ACC112 (cell line): Measurements from ENCODE around the gene DCHS1.
"Not testable (repeated sequence)": the region's sequence is repeated elsewhere in the genome, so short reads cannot be mapped to it uniquely, and the experiment has no call there.

Experiments
- H2AFZ ChIP-seq: fragments of 200-600 bp; sonication (generic); one replicate; pipeline ENCODE4 v1.6.0; 2017; ENCODE audit warnings: antibody characterized with exemption, low read length; ENCODE audit not compliant: unreplicated experiment
- H3K27ac ChIP-seq: fragments of 200-600 bp; sonication (generic); 2 replicates; pipeline ENCODE4 v1.5.1; 2014; ENCODE audit warnings: low read depth, mild to moderate bottlenecking, antibody characterized with exemption, low read length, moderate library complexity
- H3K27me3 ChIP-seq: fragments of 200-600 bp; sonication (generic); 2 replicates; pipeline ENCODE4 v1.6.1; 2014; ENCODE audit warnings: mild to moderate bottlenecking, antibody characterized with exemption, low read length, moderate library complexity, mixed read lengths; ENCODE audit not compliant: insufficient read depth
- H3K36me3 ChIP-seq: fragments of 200-600 bp; sonication (generic); 2 replicates; pipeline ENCODE4 v1.6.1; 2016; ENCODE audit warnings: mild to moderate bottlenecking, antibody characterized with exemption, low read length, moderate library complexity, mixed read lengths; ENCODE audit not compliant: insufficient read depth
- H3K4me1 ChIP-seq: fragments of 200-600 bp; sonication (generic); one replicate; pipeline ENCODE4 v1.6.1; 2016; ENCODE audit warnings: low read length, mixed read lengths; ENCODE audit not compliant: insufficient read depth, unreplicated experiment, control insufficient read depth
- H3K4me3 ChIP-seq: fragments of 200-600 bp; sonication (generic); 2 replicates; pipeline ENCODE4 v1.5.1; 2014; ENCODE audit warnings: mild to moderate bottlenecking, low read depth, low read length
- H3K79me2 ChIP-seq: fragments of 200-600 bp; sonication (generic); one replicate; pipeline ENCODE4 v1.6.0; 2016; ENCODE audit warnings: low read length; ENCODE audit not compliant: control insufficient read depth, unreplicated experiment, insufficient read depth

DCHS1 gene, protein sequence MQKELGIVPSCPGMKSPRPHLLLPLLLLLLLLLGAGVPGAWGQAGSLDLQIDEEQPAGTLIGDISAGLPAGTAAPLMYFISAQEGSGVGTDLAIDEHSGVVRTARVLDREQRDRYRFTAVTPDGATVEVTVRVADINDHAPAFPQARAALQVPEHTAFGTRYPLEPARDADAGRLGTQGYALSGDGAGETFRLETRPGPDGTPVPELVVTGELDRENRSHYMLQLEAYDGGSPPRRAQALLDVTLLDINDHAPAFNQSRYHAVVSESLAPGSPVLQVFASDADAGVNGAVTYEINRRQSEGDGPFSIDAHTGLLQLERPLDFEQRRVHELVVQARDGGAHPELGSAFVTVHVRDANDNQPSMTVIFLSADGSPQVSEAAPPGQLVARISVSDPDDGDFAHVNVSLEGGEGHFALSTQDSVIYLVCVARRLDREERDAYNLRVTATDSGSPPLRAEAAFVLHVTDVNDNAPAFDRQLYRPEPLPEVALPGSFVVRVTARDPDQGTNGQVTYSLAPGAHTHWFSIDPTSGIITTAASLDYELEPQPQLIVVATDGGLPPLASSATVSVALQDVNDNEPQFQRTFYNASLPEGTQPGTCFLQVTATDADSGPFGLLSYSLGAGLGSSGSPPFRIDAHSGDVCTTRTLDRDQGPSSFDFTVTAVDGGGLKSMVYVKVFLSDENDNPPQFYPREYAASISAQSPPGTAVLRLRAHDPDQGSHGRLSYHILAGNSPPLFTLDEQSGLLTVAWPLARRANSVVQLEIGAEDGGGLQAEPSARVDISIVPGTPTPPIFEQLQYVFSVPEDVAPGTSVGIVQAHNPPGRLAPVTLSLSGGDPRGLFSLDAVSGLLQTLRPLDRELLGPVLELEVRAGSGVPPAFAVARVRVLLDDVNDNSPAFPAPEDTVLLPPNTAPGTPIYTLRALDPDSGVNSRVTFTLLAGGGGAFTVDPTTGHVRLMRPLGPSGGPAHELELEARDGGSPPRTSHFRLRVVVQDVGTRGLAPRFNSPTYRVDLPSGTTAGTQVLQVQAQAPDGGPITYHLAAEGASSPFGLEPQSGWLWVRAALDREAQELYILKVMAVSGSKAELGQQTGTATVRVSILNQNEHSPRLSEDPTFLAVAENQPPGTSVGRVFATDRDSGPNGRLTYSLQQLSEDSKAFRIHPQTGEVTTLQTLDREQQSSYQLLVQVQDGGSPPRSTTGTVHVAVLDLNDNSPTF (N-terminal part only)

GRCh38 chr11:6655790-6656583 lies at the start of gene DCHS1:
TSS of gene DCHS1 (minus strand) at chr11:6655809. CDS start at chr11:6641613, 14,196 bp downstream.
- Histone ChIP-seq H3K36me3 (no peaks in the 10 kb centered on the region), H3K79me2 (no peaks in the 10 kb centered on the region), H3K4me3 (peak within 1 kb of the TSS; percentile 48), H3K27ac (no peak within 1 kb of the TSS), H2AFZ (no peak within 1 kb of the TSS), H3K27me3 (peaks cover 71% of the 10 kb centered on the region), H3K4me1 (no peaks in the 10 kb centered on the region)

- Histone ChIP-seq H3K79me2 (no peaks in the 10 kb centered on the region), H3K27ac (no peak overlapping the region), H3K4me1 (peaks cover 2% of the 10 kb centered on the region), H3K4me3 (no peak overlapping the region), H3K27me3 (no peaks in the 10 kb centered on the region), H3K36me3 (no peaks in the 10 kb centered on the region), H2AFZ (no peak overlapping the region)
Measured at GRCh38 chr11:6703247-6704063, 47.8 kb upstream of the DCHS1 start.

DNA sequence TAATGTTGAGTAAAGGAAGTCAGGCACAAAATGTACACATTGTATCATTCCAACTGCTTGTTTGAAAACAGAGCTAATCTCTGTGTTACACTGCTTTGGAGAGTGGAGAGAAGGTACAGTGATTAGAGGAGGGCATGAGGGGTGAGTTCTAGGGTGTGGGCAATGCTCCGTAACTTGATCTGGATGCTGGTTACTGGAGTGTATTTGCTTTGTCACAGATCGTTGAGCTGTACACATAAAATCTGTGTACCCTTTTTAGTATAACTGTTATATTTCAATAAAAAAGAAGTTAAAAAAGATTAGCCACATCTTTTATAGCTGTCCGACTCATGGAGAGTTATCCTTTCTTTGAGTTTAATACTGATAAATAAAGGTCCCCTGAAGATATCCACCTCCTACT lies 46.3 kb upstream of the DCHS1 start:
- H3K4me1 ChIP-seq, H2AFZ ChIP-seq, H3K27me3 ChIP-seq, H3K4me3 ChIP-seq, H3K79me2 ChIP-seq, H3K27ac ChIP-seq, H3K36me3 ChIP-seq: not testable (repeated sequence)

GRCh38 chr11:6695377-6695776 lies 39.8 kb upstream of the DCHS1 start:
- no peak overlapping the region; the same call in 1 of the 2 replicates for H3K4me3 ChIP-seq
- peak overlapping the region; percentile 91 for H3K27ac ChIP-seq
- no peaks in the 10 kb centered on the region for H3K27me3 ChIP-seq
- peaks cover 33% of the 10 kb centered on the region for H3K4me1 ChIP-seq
- no peaks in the 10 kb centered on the region for H3K79me2 ChIP-seq
- H2AFZ ChIP-seq = peak overlapping the region; percentile 28
- no peaks in the 10 kb centered on the region for H3K36me3 ChIP-seq

GRCh38 chr11:6694229-6694535 lies 38.6 kb upstream of the DCHS1 start:
- Histone ChIP-seq H3K79me2 (no peaks in the 10 kb centered on the region), H2AFZ (no peak overlapping the region), H3K4me3 (no peak overlapping the region), H3K36me3 (no peaks in the 10 kb centered on the region), H3K27me3 (no peaks in the 10 kb centered on the region), H3K27ac (peak overlapping the region; percentile 91), H3K4me1 (peaks cover 33% of the 10 kb centered on the region)

DNA sequence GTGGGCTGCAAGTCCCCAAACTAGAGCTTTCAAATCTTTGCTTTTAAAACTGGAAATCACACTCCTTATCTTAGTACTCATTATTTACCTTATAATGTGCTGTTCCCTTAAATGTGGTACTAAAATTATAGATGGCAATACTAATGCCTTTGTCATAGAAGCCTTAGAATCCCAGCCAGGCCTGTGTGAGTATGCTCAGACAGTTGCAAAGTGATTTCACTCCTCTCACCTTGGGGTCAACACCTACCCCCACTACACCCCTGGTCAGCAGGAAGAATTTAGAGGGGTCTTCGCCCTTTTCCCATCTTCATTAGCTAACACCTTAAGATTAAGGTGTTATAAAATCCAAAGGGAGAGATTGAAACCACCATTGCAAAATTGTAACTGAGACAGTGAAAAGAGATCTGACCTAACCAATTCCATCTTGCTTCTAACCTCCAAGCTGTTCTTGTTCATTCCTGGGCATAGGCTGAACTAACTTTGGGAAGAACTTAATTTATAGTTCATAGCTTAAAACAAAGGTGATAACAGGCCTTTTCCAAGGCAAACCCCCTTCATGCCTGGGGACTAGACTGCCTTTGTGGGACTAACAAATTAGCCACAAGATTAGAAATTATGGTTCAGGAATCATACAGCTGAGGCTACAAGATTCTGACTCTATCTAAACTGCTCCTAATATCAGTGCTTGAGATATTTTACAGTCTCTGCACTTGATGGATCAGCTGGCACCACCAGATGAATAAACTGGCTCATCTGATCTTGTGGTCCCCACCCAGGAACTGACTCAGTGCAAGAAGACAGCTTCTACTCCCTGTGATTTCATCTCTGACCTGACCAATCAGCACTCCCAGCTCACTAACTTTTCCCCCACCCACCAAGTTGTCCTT lies 38.0 kb upstream of the DCHS1 start:
- Histone ChIP-seq H3K79me2 (no peaks in the 10 kb centered on the region), H3K36me3 (no peaks in the 10 kb centered on the region), H3K4me1 (peaks cover 33% of the 10 kb centered on the region), H2AFZ (no peak overlapping the region), H3K27ac (peak overlapping the region; percentile 87), H3K27me3 (no peaks in the 10 kb centered on the region), H3K4me3 (no peak overlapping the region)

DNA sequence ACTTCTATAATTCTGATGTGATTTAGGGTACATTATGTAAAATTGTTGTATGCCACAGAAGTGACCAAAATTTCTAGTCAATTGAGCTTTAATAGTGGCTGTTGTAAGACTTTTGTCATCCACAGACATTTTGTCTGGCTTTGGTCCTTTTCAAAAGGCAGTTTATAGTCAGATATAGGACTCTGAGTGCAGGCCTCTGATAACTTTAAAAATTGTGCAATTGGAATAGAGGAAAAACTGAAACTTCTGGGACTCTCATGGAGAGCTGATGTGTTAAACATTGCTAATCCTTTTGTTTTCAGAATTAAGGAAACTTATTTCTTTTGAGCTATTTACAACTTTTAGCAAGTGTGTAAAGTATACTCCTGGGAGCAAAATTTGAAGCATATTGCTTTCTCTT lies 36.5 kb upstream of the DCHS1 start:
- Histone ChIP-seq H3K4me1 (peaks cover 33% of the 10 kb centered on the region), H3K27me3 (no peaks in the 10 kb centered on the region), H3K36me3 (no peaks in the 10 kb centered on the region), H2AFZ (no peak overlapping the region), H3K4me3 (no peak overlapping the region), H3K79me2 (no peaks in the 10 kb centered on the region), H3K27ac (no peak overlapping the region)

DNA sequence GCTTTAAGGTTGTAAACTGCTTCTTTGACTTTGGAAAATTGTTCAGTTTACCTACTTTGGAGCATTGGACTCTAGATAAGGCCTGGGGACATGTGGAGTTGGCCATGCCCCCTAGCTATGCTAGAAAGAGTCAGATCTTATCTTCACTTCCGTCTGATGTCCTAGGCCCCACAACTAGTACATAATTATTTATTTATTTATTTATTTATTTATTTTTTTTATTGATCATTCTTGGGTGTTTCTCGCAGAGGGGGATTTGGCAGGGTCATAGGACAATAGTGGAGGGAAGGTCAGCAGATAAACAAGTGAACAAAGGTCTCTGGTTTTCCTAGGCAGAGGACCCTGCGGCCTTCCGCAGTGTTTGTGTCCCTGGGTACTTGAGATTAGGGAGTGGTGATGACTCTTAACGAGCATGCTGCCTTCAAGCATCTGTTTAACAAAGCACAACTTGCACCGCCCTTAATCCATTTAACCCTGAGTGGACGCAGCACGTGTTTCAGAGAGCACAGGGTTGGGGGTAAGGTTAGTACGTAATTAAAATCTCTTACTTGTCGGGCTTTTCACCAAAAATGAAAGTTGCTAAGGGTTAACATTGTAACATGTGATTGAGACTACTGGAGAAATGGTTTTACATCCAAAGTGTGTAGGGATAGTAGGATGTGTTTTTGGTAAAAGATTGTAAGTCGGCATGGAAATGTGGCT lies 35.0 kb upstream of the DCHS1 start:
- not testable (repeated sequence) for H3K36me3 ChIP-seq, H3K4me3 ChIP-seq, H2AFZ ChIP-seq, H3K79me2 ChIP-seq, H3K27me3 ChIP-seq, H3K27ac ChIP-seq
- peaks cover 20% of the 10 kb centered on the region for H3K4me1 ChIP-seq
